ENCODE measurements around the gene VTI1B. TPM values are rescaled to one million over a fixed set of nuclear protein-coding genes. Genes with fewer than 3 reads are reported as not detected.

Gene VTI1B
- total RNA-seq, 1 donor from 2014 or later: 108 TPM

DNA sequence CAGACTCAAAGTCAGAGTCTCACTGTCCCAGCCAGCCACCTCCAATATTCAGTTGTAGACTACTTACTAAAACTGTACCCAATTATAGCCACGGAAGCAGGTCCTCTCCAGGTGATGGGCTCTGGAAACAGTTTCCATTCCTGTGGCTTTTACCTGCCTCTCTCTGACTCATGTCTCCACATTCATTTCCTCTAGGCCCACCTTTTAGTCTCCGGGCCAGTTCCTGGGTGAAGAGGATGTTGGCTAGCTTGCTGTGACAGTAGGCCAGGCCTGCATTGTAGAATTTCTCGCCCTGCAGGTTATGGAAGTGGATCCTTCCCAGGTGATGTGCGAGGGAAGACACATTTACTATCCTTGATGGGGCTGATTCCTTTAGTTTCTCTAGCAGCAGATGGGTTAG, 15.6 kb upstream of the VTI1B start:
- intact Hi-C loops (cut with DNase I): no loop called here
- no peak overlapping the region for H3K4me3 ChIP-seq
- TF ChIP-seq, protein P1, sequence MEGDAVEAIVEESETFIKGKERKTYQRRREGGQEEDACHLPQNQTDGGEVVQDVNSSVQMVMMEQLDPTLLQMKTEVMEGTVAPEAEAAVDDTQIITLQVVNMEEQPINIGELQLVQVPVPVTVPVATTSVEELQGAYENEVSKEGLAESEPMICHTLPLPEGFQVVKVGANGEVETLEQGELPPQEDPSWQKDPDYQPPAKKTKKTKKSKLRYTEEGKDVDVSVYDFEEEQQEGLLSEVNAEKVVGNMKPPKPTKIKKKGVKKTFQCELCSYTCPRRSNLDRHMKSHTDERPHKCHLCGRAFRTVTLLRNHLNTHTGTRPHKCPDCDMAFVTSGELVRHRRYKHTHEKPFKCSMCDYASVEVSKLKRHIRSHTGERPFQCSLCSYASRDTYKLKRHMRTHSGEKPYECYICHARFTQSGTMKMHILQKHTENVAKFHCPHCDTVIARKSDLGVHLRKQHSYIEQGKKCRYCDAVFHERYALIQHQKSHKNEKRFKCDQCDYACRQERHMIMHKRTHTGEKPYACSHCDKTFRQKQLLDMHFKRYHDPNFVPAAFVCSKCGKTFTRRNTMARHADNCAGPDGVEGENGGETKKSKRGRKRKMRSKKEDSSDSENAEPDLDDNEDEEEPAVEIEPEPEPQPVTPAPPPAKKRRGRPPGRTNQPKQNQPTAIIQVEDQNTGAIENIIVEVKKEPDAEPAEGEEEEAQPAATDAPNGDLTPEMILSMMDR (IDR thresholded peaks at IDR 0.05): no peak
- peaks cover 12% of the 10 kb centered on the region for H3K4me1 ChIP-seq
- H3K27ac ChIP-seq: no peak overlapping the region
- no peaks in the 10 kb centered on the region for H3K27me3 ChIP-seq (ENCODE audit: low read depth)
- no peaks in the 10 kb centered on the region for H3K9me3 ChIP-seq
- no peak for DNase-seq
- no peak for ATAC-seq
- peaks cover 73% of the 10 kb centered on the region for H3K36me3 ChIP-seq

DNA sequence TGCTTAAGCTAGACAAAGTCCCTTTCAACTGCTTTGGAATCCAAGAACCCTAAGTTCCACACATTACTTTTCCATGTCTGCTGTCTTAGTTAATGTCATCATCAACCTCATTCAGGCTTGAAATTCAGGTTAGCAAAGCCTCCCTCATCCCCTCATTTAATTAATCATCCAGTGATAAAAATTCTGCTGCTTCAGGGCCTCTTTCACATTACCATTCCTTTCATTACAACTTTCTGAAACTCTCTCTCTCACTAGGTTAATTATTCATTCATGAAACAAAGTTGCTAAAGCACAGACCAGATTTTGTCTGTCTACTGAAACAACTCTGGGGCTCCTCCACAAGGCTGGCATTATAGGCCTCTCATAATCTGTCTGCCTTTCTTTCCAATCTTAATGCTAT, 9.4 kb upstream of the VTI1B start:
- H3K4me1 ChIP-seq: peaks cover 8% of the 10 kb centered on the region
- TF ChIP-seq, protein P1 (IDR thresholded peaks at IDR 0.05): no peak
- intact Hi-C loops (cut with DNase I): no loop called here
- ATAC-seq (no peak), DNase-seq (no peak)
- H3K27me3 ChIP-seq (ENCODE audit: low read depth): no peaks in the 10 kb centered on the region
- H3K9me3 ChIP-seq: no peaks in the 10 kb centered on the region
- peaks cover 61% of the 10 kb centered on the region for H3K36me3 ChIP-seq
- no peak overlapping the region for H3K27ac ChIP-seq
- no peak overlapping the region for H3K4me3 ChIP-seq

DNA sequence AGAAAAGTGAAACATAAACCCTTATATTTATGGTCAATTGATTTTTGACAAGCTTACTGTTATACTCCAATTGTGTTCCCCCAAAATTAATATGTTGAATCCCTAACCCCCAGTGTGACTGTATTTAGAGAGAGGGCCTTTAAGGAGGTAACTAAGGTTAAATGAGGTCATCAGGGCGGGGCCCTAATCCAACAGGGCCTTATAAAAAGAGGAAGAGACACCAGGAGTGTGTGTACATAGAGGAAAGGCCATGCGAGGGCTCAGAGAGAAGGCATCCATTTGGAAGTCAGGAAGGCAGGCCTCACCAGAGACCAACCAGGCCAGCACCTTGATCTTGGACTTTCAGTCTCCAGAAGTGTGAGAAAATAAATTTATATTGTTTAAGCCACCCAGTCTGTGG, 6.5 kb upstream of the VTI1B start:
- Histone ChIP-seq H3K27me3 (ENCODE audit: low read depth) (no peaks in the 10 kb centered on the region), H3K4me1 (peaks cover 8% of the 10 kb centered on the region), H3K4me3 (no peak overlapping the region), H3K36me3 (peaks cover 46% of the 10 kb centered on the region), H3K27ac (no peak overlapping the region), H3K9me3 (no peaks in the 10 kb centered on the region)
- DNase-seq (no peak), ATAC-seq (peak; percentile 65 to 75)
- intact Hi-C loops (cut with DNase I): no loop called here
- TF ChIP-seq, protein P1 (IDR thresholded peaks at IDR 0.05): no peak

DNA sequence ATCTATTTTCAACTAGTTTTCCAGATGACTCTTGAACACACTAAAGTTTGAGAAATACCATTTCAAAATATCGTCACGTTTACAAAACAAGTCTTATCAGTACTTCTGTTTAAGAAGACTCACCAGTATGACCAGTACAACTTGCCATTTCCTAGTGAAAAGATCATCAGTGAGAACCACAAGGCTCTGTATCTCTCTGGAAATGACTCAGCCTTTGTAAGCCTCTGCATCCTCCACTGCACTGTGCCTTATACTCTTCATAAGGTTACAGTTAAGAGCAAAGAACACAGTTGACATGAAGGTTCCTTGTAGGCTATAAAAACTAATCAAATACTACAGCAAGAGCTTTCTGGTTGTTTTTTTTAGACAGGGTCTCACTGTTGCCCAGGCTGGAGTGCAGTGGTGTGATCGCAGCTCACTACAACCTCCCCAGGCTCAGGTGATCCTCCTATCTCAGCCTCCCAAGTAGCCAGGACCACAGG, 5.7 kb upstream of the VTI1B start:
- Histone ChIP-seq H3K27ac (no peak overlapping the region), H3K27me3 (ENCODE audit: low read depth) (no peaks in the 10 kb centered on the region), H3K36me3 (peaks cover 38% of the 10 kb centered on the region), H3K4me3 (no peak overlapping the region), H3K9me3 (no peaks in the 10 kb centered on the region), H3K4me1 (peaks cover 14% of the 10 kb centered on the region)
- TF ChIP-seq, protein P1 (IDR thresholded peaks at IDR 0.05): no peak
- no peak for DNase-seq
- ATAC-seq: peak; percentile 53 to 64
- intact Hi-C loops (cut with DNase I): no loop called here

DNA sequence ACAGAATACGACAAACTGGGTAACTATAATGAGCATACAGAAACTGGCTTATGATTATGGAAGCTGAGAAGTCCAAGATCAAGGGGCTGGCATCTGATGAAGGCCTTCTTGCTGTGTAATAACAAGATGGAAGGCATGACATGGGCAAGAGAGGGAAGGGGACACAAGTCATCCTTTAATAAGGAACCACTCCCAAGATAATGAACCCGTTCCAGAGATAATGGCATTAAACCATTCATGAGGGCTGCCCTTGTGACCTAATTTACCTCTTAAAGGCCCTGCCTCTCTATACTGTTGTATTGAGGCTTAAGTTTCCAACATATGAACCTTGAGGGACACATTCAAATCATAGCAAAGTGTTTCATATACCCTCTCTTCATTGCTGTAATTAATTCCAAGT, 4.6 kb upstream of the VTI1B start:
- H3K4me1 ChIP-seq: peaks cover 16% of the 10 kb centered on the region
- H3K4me3 ChIP-seq: no peak overlapping the region
- DNase-seq: no peak
- no peak for ATAC-seq
- H3K36me3 ChIP-seq: peaks cover 26% of the 10 kb centered on the region
- intact Hi-C loops (cut with DNase I): no loop called here
- H3K9me3 ChIP-seq: no peaks in the 10 kb centered on the region
- TF ChIP-seq, protein P1 (IDR thresholded peaks at IDR 0.05): no peak
- H3K27me3 ChIP-seq (ENCODE audit: low read depth): no peaks in the 10 kb centered on the region
- H3K27ac ChIP-seq: no peak overlapping the region

DNA sequence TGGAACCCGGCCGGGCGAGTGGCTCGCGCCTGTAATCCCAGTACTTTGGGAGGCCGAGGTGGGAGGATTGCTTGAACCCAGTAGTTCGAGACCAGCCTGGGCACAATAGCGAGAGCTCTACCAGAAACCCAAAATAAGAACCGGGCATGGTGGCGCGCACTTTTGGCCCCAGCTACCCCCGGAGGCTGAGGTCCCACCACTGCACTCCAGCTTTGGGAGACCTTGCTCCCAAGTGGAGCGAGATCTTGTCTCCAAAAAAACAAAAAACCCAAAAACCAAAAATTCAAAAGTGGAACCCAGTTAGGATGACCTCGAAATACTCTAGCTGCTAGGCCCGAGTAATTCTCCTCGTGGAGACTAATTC, 769 bp upstream of the VTI1B start:
- no peak for DNase-seq
- intact Hi-C loops (cut with DNase I): no loop called here
- no peaks in the 10 kb centered on the region for H3K27me3 ChIP-seq (ENCODE audit: low read depth)
- ATAC-seq: no peak
- H3K27ac ChIP-seq: peak overlapping the region; percentile 100
- TF ChIP-seq, protein P1 (IDR thresholded peaks at IDR 0.05): no peak
- H3K4me1 ChIP-seq: peaks cover 29% of the 10 kb centered on the region
- no peaks in the 10 kb centered on the region for H3K9me3 ChIP-seq
- H3K4me3 ChIP-seq: peak overlapping the region; percentile 99
- peaks cover 12% of the 10 kb centered on the region for H3K36me3 ChIP-seq
